ENCODE results near the gene ADAMTS19.

The ADAMTS19 gene

GRCh38 chr5:129679671-129680070, 219.6 kb downstream of the ADAMTS19 start:
- DNase-seq = no peak

- no peak for DNase-seq
These were observed 227.8 kb downstream of the ADAMTS19 start for GRCh38 chr5:129687941-129688340.

- DNase-seq = no peak
These were observed 228.9 kb downstream of the ADAMTS19 start for GRCh38 chr5:129689045-129689444.

DNA sequence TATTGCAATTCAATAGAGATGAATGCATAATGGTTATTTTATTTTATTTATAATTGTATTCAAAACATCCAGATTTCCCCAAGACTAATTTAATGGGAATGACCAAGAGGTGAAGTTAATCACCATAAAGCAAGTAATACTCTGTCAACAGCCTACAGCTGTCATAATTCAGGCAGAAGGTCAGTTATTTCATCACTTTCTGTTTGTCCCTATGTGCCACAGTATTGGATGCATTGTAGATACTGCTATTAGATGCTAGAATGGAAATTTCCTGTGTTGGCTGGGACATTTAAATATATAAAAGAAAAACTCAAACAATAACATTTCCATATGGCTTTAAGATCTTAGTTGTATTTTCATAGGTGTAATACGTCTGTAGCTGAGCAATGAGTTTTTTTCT, 231.1 kb downstream of the ADAMTS19 start:
- no peak for DNase-seq

GRCh38 chr5:129696636-129697035, 236.5 kb downstream of the ADAMTS19 start:
- no peak for DNase-seq

- DNase-seq = no peak
These were observed 238.6 kb downstream of the ADAMTS19 start for GRCh38 chr5:129698661-129699060.

DNA sequence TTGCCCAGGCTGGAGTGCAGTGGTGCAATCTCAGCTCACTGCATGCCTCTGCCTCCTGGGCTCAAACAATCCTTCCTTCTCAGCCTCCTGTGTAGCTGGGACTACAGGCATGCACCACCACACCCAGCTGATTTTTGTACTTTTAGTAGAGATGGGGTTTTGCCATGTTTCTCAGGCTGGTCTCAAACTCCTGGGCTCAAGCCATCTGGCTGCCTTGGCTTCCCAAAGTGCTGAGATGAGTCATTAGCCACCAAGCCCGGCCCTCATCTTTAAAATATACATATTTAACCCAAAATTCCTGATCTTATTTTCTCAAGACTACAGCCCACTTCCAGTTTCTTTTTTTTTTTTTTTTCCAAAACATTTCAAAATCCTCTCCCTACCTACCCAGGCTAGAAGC, 256.1 kb downstream of the ADAMTS19 start:
- no peak for DNase-seq

DNA sequence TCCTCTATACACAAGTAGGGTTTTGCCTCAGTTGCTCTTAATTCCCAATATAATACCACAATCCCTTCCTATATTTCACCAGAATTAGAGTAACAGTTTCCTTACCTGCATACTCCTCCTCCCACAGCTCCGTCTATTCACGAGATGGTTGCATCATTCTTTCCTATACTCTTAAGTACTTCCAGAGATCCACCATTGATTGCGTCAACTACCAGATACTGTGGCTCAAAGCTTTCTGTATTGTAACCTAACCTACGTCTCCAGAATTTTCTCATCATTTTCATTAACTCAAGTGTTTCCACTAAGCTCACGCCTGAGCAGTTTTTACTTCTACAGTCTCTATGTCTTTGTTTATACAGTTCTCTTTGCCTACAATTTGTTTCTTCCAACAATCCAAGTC, 256.6 kb downstream of the ADAMTS19 start:
- no peak for DNase-seq

DNA sequence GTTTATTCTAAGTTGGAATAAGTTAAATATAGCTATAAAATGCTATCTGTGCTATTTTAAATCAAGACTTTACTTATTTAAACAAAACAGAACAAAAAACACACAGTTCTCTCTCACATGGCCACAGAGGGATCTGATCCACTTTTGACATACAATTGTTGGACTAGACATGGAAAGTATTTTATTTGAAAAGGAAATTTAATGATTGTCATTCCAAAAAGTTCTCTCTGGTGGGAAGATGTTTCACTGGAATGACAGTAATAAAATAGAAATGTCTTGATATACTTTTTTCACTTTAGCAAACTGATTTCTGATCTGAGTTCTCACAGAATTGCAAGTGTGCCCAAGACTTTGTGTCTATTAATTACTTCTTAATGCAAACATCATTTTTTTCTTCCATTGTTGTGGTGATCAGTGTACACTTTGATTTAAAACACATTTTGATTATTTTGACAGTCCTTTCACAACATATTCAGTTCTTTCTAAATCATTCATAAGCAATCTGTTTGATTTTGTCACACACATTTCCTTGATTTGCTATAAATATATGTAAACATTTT, 257.7 kb downstream of the ADAMTS19 start:
- DNase-seq = no peak

DNA sequence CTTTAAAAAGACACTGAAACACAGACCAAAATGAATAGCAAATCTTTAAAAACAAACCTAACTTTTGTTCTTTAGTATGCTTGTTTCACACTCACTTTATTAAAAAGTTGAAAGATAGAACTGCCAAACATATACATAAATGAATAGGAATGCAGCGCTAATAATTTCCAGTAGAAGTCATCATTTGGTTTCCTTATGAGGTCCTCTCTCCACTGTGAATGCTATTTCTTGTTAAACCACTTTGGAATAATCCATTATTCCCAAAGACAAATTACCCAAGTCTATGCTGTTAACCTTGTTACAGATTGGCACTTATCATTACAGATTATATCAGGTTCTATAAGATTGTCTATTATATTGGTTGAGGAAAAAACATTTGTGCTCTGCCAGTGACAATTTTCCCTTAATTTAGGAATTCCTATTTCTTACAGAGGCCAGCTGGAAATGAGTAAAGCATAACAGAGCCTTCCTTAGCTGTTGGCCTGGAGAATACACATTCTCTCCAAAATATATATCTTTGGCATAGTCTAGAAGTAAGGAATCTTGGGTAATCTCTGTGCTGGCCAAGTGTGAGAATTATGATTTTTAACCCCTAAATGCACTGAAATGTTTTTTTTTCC, 258.5 kb downstream of the ADAMTS19 start:
- DNase-seq = no peak

GRCh38 chr5:129724222-129724621, 264.1 kb downstream of the ADAMTS19 start:
- no peak for DNase-seq

- no peak for DNase-seq
These were observed 264.5 kb downstream of the ADAMTS19 start for GRCh38 chr5:129724647-129725046.

DNA sequence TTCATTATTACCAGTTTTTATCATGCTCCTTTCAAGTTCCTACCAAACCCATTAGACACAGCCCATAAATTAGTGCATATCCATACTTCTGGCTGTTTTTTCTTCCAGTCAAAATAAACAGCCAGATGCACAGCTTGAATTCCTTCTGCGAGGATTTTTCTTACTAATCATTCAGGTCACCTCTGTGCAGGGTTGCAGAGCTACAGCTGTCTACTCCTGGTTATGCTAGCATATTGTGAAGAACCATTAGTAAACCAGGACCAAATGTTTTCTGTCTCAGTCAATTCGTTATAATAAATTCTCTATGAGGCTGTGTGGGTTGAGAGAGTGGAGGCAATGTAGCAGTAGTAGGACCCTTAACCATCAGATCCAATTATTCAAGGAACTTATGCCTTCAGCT, 279.7 kb downstream of the ADAMTS19 start:
- DNase-seq = no peak

DNA sequence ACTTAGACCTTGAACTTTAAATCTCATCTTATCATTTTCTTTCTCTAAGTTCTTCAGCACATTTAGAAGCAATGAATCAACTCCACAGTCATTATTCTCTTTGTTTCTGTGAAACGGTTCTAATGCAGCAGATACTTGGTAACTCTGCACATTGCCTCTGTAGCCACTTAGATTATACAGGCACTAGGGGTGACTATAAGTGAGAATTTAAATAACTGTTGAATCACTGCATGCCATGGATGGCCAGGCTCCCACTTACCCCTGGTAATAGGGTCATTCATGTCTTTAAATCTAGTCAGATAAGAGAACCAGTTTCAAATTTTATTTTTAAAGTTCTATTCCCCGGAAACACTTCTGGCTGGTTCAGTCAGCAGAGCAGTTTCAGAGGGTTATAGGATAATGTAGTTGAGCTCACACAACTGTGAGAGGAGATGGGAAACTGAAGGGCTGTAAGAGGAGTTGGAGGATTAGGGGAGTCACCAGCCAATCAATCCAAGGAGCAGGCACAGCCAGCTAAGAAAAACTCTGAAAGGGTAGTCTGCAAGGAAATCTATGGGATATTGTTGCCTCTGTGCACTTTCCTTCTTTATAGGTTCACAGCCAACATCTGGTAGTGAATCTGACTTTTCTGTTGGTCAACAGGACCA, 283.6 kb downstream of the ADAMTS19 start:
- DNase-seq = no peak

GRCh38 chr5:129745997-129746396, 285.9 kb downstream of the ADAMTS19 start:
- no peak for DNase-seq

DNA sequence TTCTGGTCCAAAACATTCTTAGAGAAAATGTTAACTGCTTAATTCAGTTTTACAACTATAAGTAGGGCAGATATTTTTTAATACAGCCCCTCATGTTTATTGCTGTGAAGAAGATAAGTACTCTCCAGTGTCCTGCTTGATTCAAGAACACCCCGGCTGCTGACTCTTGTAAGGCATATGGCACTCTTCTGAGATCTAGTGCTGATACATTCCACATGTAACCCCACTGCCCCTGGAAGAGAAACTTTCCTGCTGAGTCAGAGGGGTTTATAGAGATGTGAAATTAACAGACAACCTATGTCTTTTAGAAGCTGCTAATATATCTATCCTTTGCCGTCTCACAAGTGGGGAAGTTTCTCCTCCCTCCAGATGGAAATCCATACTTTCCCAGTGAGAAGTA, 286.8 kb downstream of the ADAMTS19 start:
- DNase-seq = no peak

DNA sequence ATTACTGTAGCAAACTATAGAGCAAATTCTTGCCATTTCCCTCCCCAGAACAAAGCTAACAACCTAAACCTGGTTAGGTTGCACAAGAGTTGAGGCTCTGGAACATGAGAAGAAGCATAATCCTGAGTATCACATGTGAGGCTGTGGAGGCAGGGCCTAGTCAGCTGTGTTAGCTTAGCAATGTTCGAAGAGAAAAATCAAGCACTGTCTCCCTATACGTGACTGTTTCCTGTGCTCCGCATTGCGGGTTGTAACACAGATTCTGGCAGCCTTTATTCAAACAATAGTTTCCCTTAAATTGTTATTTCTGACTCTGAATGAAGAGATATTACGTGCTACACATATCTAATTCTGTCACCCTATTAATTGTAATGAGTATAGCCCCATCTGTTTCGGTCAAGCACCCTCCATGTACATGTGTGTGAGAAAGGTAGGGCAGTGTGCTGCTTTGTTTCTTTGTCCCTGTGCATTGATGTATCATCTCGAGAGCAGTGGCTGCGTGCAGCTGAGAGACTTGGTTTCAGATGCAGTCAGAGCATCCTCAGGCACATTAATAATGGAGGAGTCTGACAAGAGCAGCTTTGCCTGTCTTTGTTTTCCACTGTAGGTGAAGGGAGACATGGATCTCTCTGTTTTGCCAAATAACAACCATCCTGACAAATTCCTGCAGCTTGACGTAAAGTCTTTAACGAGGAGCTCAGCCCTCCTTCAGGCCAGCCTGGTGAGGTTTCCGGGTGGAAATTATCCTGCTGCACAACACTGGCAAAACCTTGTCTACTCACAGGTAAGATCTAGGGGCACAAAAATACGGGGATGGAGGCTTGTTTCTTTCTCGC, 287.7 kb downstream of the ADAMTS19 start, which contains the start of gene MINAR2:
Gene MINAR2 (plus strand): TSS at position 523 of the 836 bp plus-strand sequence. CDS start 97 bp downstream, at position 620.
- DNase-seq = no peak

DNA sequence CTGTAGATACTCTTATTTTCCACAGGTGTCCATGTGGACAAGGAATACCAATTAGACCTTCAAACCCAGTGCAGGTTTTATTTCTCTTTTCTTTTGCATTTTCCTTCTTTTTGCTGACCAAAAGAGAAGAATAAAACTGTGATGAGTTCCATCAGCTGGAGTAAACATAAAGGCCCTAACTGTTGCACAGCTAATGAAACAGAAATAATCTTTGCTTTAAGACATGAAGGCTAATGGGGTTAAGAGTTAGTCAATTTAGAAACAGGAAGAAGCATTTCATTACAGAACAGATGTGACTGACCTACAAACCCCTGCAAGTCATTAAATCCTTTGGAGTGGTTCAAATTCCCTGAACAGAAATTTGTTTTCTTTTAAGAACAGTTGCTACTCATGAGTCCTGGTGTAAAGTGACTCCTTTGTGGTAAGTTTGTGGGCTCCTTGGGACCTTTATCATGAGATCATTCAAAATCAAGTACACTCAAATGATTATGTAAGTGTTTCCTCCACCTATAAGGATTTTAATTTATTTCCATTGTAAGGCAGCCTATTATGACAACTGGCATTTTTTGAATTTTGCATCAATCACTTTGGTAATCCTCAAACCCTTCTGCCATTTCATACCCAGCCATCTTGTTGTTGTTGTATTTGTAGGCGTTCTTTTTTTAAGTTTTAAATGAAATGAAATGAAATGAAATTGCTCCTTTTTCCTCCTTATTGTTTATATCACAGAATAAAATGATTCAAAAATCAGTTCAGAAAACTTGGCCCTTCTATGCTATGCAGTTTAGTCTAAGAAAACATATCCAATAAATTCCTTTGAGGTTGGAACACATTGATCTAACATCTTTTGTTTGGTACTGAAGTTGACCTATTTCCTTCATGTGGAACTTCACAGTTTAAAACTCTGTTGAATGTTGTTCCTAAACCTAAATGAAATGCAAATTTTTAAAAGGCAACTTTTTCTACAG, 289.1 kb downstream of the ADAMTS19 start:
- no peak for DNase-seq

GRCh38 chr5:129760636-129761325, 300.7 kb downstream of the ADAMTS19 start:
- no peak for DNase-seq

DNA sequence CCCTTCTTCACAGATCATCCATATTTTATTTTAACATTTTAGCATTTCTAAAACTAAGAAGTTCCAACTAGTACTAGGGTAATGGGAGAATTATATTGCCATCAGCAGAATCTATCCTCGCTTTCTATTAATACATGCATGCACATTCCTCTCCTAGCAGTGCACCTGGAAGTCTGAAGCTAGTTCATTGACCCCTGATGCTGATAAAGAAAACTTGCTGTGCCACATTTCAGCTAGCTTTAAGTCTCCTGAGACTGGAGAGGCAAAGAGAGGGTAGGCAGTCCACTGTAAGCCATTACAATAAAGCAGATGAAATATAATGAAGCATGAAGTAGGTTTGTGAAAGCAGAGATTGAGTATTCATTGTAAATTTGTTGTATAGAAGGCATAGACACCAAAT, 303.6 kb downstream of the ADAMTS19 start:
- DNase-seq = no peak

- DNase-seq = no peak
These were observed 306.7 kb downstream of the ADAMTS19 start for GRCh38 chr5:129766798-129767197.

GRCh38 chr5:129767927-129768380, 307.9 kb downstream of the ADAMTS19 start:
- DNase-seq = peak; percentile 84
